ENCODE results near the gene FUT2.

- TF ChIP-seq EZH2 (IDR thresholded peaks at IDR 0.05; ENCODE audit: low read length, missing control alignments) (no peak), CTCF (conservative IDR thresholded peaks at IDR 0.05 in 1 of 2, IDR thresholded peaks at IDR 0.05 in 1 of 2; ENCODE audit: low read depth in 1 of 2, low read length in 2 of 2) (no peak)
These were observed 23.0 kb downstream of the FUT2 start for GRCh38 chr19:48718711-48719231.
